ENCODE results near the gene RHOA. TPM values are rescaled to one million over a fixed set of nuclear protein-coding genes. Genes with fewer than 3 reads are reported as not detected.

RHOA gene
- total and polyA plus RNA-seq, 4 donors = 144 to 169 (median 160) TPM

GRCh38 chr3:49460956-49461355, 49.2 kb upstream of the RHOA start:
- Histone ChIP-seq H3K27me3 (ENCODE audit: control insufficient read depth in 4 of 4, insufficient read depth in 4 of 4, low read length in 3 of 4) (no peaks in the 10 kb centered on the region), H3K4me3 (ENCODE audit: low read depth in 1 of 3, low read length in 3 of 3) (no peak overlapping the region), H3K4me1 (ENCODE audit: control insufficient read depth in 4 of 4, insufficient read depth in 4 of 4, low read length in 3 of 4) (no peaks in the 10 kb centered on the region), H3K9ac (ENCODE audit: low read depth in 1 of 2, low read length in 2 of 2) (no peak overlapping the region), H3K9me3 (ENCODE audit: control insufficient read depth in 4 of 4, low read length in 3 of 4) (no peaks in the 10 kb centered on the region), H3K27ac (ENCODE audit: low read depth in 1 of 2, low read length in 2 of 2) (no peak overlapping the region), H3K36me3 (ENCODE audit: control insufficient read depth in 4 of 4, insufficient read depth in 3 of 4, low read depth in 1 of 4, low read length in 3 of 4) (no peaks in the 10 kb centered on the region)
- 93% methylated on average over 4 of the region's 4 CpGs for WGBS
- DNase-seq (ENCODE audit: low spot score) = no peak
- TF ChIP-seq EGR1 (IDR thresholded peaks at IDR 0.05; ENCODE audit: low read depth in 2 of 2) (no peak), HNF4G (IDR thresholded peaks at IDR 0.05) (no peak), RAD21 (IDR thresholded peaks at IDR 0.05) (no peak), FOXA1 (IDR thresholded peaks at IDR 0.05) (no peak), SP1 (IDR thresholded peaks at IDR 0.05) (no peak), YY1 (IDR thresholded peaks at IDR 0.05) (no peak), FOXA2 (IDR thresholded peaks at IDR 0.05) (no peak), HNF4A (conservative IDR thresholded peaks at IDR 0.05) (no peak), RXRA (IDR thresholded peaks at IDR 0.05) (no peak), JUND (IDR thresholded peaks at IDR 0.05) (no peak), GABPA (IDR thresholded peaks at IDR 0.05 in 1 of 2, conservative IDR thresholded peaks at IDR 0.05 in 1 of 2) (no peak), NR2F2 (IDR thresholded peaks at IDR 0.05) (no peak), TAF1 (conservative IDR thresholded peaks at IDR 0.05) (no peak)
- TF ChIP-seq, protein P1, sequence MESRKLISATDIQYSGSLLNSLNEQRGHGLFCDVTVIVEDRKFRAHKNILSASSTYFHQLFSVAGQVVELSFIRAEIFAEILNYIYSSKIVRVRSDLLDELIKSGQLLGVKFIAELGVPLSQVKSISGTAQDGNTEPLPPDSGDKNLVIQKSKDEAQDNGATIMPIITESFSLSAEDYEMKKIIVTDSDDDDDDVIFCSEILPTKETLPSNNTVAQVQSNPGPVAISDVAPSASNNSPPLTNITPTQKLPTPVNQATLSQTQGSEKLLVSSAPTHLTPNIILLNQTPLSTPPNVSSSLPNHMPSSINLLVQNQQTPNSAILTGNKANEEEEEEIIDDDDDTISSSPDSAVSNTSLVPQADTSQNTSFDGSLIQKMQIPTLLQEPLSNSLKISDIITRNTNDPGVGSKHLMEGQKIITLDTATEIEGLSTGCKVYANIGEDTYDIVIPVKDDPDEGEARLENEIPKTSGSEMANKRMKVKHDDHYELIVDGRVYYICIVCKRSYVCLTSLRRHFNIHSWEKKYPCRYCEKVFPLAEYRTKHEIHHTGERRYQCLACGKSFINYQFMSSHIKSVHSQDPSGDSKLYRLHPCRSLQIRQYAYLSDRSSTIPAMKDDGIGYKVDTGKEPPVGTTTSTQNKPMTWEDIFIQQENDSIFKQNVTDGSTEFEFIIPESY (IDR thresholded peaks at IDR 0.05) = no peak
- TF ChIP-seq, protein P2, sequence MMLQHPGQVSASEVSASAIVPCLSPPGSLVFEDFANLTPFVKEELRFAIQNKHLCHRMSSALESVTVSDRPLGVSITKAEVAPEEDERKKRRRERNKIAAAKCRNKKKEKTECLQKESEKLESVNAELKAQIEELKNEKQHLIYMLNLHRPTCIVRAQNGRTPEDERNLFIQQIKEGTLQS (IDR thresholded peaks at IDR 0.05) = no peak
- TF ChIP-seq, protein P3, sequence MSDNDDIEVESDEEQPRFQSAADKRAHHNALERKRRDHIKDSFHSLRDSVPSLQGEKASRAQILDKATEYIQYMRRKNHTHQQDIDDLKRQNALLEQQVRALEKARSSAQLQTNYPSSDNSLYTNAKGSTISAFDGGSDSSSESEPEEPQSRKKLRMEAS (IDR thresholded peaks at IDR 0.05) = no peak
- TF ChIP-seq, protein P4, sequence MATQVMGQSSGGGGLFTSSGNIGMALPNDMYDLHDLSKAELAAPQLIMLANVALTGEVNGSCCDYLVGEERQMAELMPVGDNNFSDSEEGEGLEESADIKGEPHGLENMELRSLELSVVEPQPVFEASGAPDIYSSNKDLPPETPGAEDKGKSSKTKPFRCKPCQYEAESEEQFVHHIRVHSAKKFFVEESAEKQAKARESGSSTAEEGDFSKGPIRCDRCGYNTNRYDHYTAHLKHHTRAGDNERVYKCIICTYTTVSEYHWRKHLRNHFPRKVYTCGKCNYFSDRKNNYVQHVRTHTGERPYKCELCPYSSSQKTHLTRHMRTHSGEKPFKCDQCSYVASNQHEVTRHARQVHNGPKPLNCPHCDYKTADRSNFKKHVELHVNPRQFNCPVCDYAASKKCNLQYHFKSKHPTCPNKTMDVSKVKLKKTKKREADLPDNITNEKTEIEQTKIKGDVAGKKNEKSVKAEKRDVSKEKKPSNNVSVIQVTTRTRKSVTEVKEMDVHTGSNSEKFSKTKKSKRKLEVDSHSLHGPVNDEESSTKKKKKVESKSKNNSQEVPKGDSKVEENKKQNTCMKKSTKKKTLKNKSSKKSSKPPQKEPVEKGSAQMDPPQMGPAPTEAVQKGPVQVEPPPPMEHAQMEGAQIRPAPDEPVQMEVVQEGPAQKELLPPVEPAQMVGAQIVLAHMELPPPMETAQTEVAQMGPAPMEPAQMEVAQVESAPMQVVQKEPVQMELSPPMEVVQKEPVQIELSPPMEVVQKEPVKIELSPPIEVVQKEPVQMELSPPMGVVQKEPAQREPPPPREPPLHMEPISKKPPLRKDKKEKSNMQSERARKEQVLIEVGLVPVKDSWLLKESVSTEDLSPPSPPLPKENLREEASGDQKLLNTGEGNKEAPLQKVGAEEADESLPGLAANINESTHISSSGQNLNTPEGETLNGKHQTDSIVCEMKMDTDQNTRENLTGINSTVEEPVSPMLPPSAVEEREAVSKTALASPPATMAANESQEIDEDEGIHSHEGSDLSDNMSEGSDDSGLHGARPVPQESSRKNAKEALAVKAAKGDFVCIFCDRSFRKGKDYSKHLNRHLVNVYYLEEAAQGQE (IDR thresholded peaks at IDR 0.05) = no peak
- TF ChIP-seq, protein P5, sequence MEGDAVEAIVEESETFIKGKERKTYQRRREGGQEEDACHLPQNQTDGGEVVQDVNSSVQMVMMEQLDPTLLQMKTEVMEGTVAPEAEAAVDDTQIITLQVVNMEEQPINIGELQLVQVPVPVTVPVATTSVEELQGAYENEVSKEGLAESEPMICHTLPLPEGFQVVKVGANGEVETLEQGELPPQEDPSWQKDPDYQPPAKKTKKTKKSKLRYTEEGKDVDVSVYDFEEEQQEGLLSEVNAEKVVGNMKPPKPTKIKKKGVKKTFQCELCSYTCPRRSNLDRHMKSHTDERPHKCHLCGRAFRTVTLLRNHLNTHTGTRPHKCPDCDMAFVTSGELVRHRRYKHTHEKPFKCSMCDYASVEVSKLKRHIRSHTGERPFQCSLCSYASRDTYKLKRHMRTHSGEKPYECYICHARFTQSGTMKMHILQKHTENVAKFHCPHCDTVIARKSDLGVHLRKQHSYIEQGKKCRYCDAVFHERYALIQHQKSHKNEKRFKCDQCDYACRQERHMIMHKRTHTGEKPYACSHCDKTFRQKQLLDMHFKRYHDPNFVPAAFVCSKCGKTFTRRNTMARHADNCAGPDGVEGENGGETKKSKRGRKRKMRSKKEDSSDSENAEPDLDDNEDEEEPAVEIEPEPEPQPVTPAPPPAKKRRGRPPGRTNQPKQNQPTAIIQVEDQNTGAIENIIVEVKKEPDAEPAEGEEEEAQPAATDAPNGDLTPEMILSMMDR (IDR thresholded peaks at IDR 0.05; ENCODE audit: low read depth, low read length, missing input control) = no peak
